Esophagus muscularis mucosa (tissue), 4 donors: Measurements from ENCODE around the gene KRTAP10-7.
"Not testable (repeated sequence)": the region's sequence is repeated elsewhere in the genome, so short reads cannot be mapped to it uniquely, and the experiment has no call there.

Source experiments
- CTCF ChIP-seq, 3 experiments: fragments of 200-600 bp in 2 of 3; fragments of 450-650 bp in 1 of 3; sonication (generic) in 2 of 3; IDR thresholded peaks; one replicate each; pipeline ENCODE4 v1.5.1; 2017 to 2019; ENCODE audit warnings: antibody characterized with exemption in 3 of 3, mild to moderate bottlenecking in 2 of 3, moderate library complexity in 1 of 3
- EP300 ChIP-seq: sonication (generic); formaldehyde crosslinking; IDR thresholded peaks from one replicate; pipeline ENCODE4 v1.6.1; 2017; ENCODE audit warnings: antibody characterized with exemption
- POLR2A ChIP-seq: fragments of 450-650 bp; IDR thresholded peaks from one replicate; pipeline ENCODE4 v1.6.1; 2017; ENCODE audit warnings: antibody characterized with exemption, moderate library complexity, mild to moderate bottlenecking, low read depth
- POLR2AphosphoS5 ChIP-seq, 2 donors: sonication (generic); formaldehyde crosslinking; IDR thresholded peaks; one replicate each; pipeline ENCODE4 v1.6.1; 2017; ENCODE audit warnings: antibody characterized with exemption in 2 of 2

DNA sequence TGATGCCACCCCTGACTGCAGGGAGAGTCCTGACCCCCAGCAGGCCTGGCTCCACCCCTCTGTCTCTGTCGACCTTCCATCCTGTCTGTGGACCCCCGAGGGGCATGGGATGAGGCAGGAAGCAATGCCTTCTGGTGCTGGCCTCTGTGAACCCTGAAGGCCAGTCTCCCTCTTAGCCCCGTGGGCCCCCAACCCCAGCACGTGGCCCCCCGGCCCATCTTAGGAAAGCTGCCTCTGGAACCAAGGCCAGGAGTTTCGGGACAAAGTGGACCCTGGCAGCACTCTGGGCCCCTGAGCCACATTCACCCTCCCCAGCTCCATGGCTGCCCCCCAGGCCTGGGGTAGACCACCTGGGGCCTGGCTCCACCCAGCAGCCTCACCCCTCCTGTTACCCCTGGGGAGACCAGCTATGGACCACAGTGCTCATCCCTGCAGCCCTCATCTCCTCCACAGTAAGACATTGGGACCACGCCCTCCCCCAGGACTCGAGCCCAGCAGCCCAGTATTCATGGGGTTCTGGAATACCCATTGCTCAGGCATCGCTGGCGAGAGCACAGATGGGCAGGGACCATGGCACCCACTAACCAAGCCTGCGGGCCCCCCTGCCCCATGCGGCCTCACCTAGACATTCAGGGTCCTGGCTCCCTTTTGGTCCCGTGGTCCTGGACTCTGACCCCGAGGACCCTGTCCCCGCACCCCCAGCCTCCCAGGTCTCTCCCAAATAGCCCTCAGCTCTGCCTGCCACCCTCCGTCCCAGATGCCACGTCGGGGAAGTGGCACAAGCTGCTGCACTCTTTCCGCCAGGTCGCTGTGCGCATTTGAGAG lies 38.3 kb downstream of the KRTAP10-7 start:
- not testable (repeated sequence) for TF ChIP-seq CTCF (IDR thresholded peaks at IDR 0.05); EP300; POLR2AphosphoS5 (IDR thresholded peaks at IDR 0.05); POLR2A
